Right ventricle myocardium inferior (tissue), 1 donor: ENCODE data around the gene FOXO4. TPM values are rescaled to one million over a fixed set of nuclear protein-coding genes. Genes with fewer than 3 reads are reported as not detected.
A peak's percentile ranks its signal among the peaks of the same experiment; 100 is the strongest.
"Not testable (repeated sequence)": the region's sequence is repeated elsewhere in the genome, so short reads cannot be mapped to it uniquely, and the experiment has no call there.

Experiments
- ATAC-seq: fragments of 200-7000 bp; cut with Tn5 transposase; one replicate; pipeline ENCODE4 v1.9.1; 2020; ENCODE audit warnings: mild to moderate bottlenecking, moderate library complexity
- DNase-seq: peaks from one replicate; pipeline ENCODE4 v3.0.0; 2021; ENCODE audit errors: missing footprints
- intact Hi-C: fragments of 100-400 bp; cut with DNase I; formaldehyde crosslinking; loops from one replicate; pipeline ENCODE4 v1.11.0; 2022
- long read RNA-seq: library from polyadenylated mRNA; unstranded; transcript quantifications from one replicate; pipeline ENCODE4 v2.0.0, GENCODE V29; 2021
- total RNA-seq: library from RNA; stranded (reverse); fragmentation: NEBNext Ultra II Directional; extraction: Animal tissue kit (Norgen Biotek cat#: 25700); gene quantifications from one replicate; pipeline ENCODE4 v1.2.1, GENCODE V29; 2021
- donor health status: DM: no; HTN: yes; CAD: no; lungs with severe emphysema.

FOXO4 gene
- 52.7 TPM for total RNA-seq
- long read RNA-seq, partial matches to known transcripts, result 0 of 5 reads
- long read RNA-seq, other reads (novel, unspliced or antisense), result 3 of 5 reads

- ATAC-seq (peak; percentile 96), DNase-seq (peak; percentile 95)
Observed at GRCh38 chrX:71095555-71095980, at the start of gene FOXO4. Gene FOXO4, plus strand, starts transcription at chrX:71095851. Its CDS starts 678 bp downstream, at chrX:71096529.

GRCh38 chrX:71047891-71048290 is 47.8 kb upstream of the FOXO4 start:
- not testable (repeated sequence) for DNase-seq

More at GRCh38 chrX:71095555-71095980, at the start of gene FOXO4:
- intact Hi-C loops, result loop anchor here (2.0 kb wide), 1 partner anchor 27 kb away; the partner anchor contains the start of gene SNX12

GRCh38 chrX:71052721-71053120 is 42.9 kb upstream of the FOXO4 start:
- intact Hi-C loops, result no loop called here
- ATAC-seq (no peak), DNase-seq (no peak)

More at GRCh38 chrX:71047891-71048290, 47.8 kb upstream of the FOXO4 start:
- intact Hi-C loops, ATAC-seq: not testable (repeated sequence)

GRCh38 chrX:71053217-71053621 is 42.4 kb upstream of the FOXO4 start:
- DNase-seq, result no peak

GRCh38 chrX:71056867-71057266 is 38.8 kb upstream of the FOXO4 start:
- intact Hi-C loops, result no loop called here
- ATAC-seq, result no peak
- no peak for DNase-seq

More at GRCh38 chrX:71053217-71053621, 42.4 kb upstream of the FOXO4 start:
- intact Hi-C loops, result no loop called here
- ATAC-seq, result peak; percentile 59

- intact Hi-C loops, result no loop called here
- DNase-seq (no peak), ATAC-seq (no peak)
Observed at GRCh38 chrX:71057848-71058530, 37.7 kb upstream of the FOXO4 start.

- intact Hi-C loops, result no loop called here
- ATAC-seq (no peak), DNase-seq (no peak)
Observed at GRCh38 chrX:71060127-71060526, 35.5 kb upstream of the FOXO4 start.

- DNase-seq, result no peak
- ATAC-seq, result no peak
- intact Hi-C loops, result no loop called here
Observed at GRCh38 chrX:71067089-71067488, 28.6 kb upstream of the FOXO4 start.

- intact Hi-C loops, result loop anchor here (1.0 to 2.0 kb wide), 2 partner anchors 27 to 115 kb away; partner anchors contain the start of gene FOXO4
- DNase-seq, result no peak
- ATAC-seq, result no peak
Observed at GRCh38 chrX:71067712-71068043, 28.0 kb upstream of the FOXO4 start.

GRCh38 chrX:71068044-71068918 is 27.4 kb upstream of the FOXO4 start, which contains the start of gene SNX12:
Gene SNX12, minus strand, starts transcription at chrX:71068334. Its CDS starts 28 bp downstream, at chrX:71068306.
- DNase-seq (peak; percentile 92), ATAC-seq (peak; percentile 100)
- intact Hi-C loops, result loop anchor here (1.0 to 2.0 kb wide), 2 partner anchors 27 to 114 kb away; partner anchors contain the start of gene FOXO4

GRCh38 chrX:71070531-71070930 is 25.1 kb upstream of the FOXO4 start:
- DNase-seq (no peak), ATAC-seq (no peak)
- intact Hi-C loops, result no loop called here

GRCh38 chrX:71081330-71082123 is 14.1 kb upstream of the FOXO4 start:
- DNase-seq (no peak), ATAC-seq (no peak)
- intact Hi-C loops, result no loop called here

- no peak for DNase-seq
- no peak for ATAC-seq
- intact Hi-C loops, result no loop called here
Observed at GRCh38 chrX:71082124-71082647, 13.5 kb upstream of the FOXO4 start.

GRCh38 chrX:71082822-71083221 is 12.8 kb upstream of the FOXO4 start:
- intact Hi-C loops, result no loop called here
- ATAC-seq (no peak), DNase-seq (no peak)

- intact Hi-C loops, result no loop called here
- ATAC-seq, result no peak
- DNase-seq, result no peak
Observed at GRCh38 chrX:71085900-71086299, 9.8 kb upstream of the FOXO4 start.

- DNase-seq, result no peak
- intact Hi-C loops, result no loop called here
- ATAC-seq, result no peak
Observed at GRCh38 chrX:71091263-71091662, 4.4 kb upstream of the FOXO4 start.

- no peak for ATAC-seq
- no peak for DNase-seq
- intact Hi-C loops, result loop anchor here (2.0 kb wide), 1 partner anchor 26 kb away; the partner anchor contains the start of gene SNX12
Observed at GRCh38 chrX:71095033-71095432, 618 bp upstream of the FOXO4 start.
